ENCODE data around the gene PIK3C2G. TPM values are rescaled to one million over a fixed set of nuclear protein-coding genes. Genes with fewer than 3 reads are reported as not detected.

Gene PIK3C2G
- total RNA-seq, 1 experiment from 2014 or later, result not detected

DNA sequence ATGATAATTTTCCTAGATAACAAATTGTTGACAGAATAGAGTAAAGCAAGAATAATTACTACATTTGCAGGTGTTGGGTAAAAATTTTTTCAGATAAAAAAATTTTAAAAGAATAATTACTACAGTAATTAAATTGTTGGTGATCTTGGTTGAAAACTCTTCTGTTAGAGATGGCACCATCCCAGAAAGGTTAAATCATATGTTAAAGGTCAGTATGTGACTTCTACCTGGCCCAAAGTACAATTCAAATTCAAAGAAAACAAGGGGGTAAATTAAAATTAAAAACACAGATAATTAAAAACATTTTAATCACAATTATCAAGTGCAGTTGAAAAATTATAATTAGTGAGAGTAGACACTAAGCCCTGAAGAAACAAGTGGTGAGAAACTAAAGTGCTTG, 18.1 kb upstream of the PIK3C2G start:
- H2AFZ ChIP-seq (ENCODE audit: low read length), result no peak overlapping the region
- Mint-ChIP-seq H3K27ac (no peak overlapping the region), H3K4me3 (no peak overlapping the region), H3K27me3 (ENCODE audit: low read depth) (no peaks in the 10 kb centered on the region), H3K4me1 (peaks cover 0 to 5% of the 10 kb centered on the region in 2 experiments; a peak in 3 of 4 replicates), H3K9me3 (peaks cover 0 to 2% of the 10 kb centered on the region in 2 experiments; a peak in 3 of 5 replicates), H3K36me3 (ENCODE audit: insufficient read depth in 1 of 3, low read depth in 3 of 3) (no peaks in the 10 kb centered on the region)
- no peak overlapping the region for H3K14ac ChIP-seq (ENCODE audit: insufficient read depth, low read length)
- H3K4me2 ChIP-seq (ENCODE audit: insufficient read depth, insufficient read length, low read length), result no peak overlapping the region
- H3K79me1 ChIP-seq (ENCODE audit: insufficient read depth, low read depth, low read length, poor library complexity, severe bottlenecking), result no peaks in the 10 kb centered on the region
- no peaks in the 10 kb centered on the region for H3K79me2 ChIP-seq (ENCODE audit: insufficient read depth, low read length)
- no peaks in the 10 kb centered on the region for H3K27me3 ChIP-seq (ENCODE audit: insufficient read depth, low read length)
- no peaks in the 10 kb centered on the region for H3K9me3 ChIP-seq (ENCODE audit: control insufficient read depth, low read depth, low read length)
- no peak overlapping the region for H2BK20ac ChIP-seq (ENCODE audit: low read depth, low read length, poor library complexity, severe bottlenecking)
- H3K4me1 ChIP-seq (ENCODE audit: insufficient read depth, low read length), result no peaks in the 10 kb centered on the region
- H3K9ac ChIP-seq (ENCODE audit: extremely low read depth, insufficient read length, low read length), result no peak overlapping the region
- H4K91ac ChIP-seq (ENCODE audit: insufficient read length, low read depth, low read length), result no peak overlapping the region
- no peak overlapping the region for H3K27ac ChIP-seq (ENCODE audit: insufficient read length, low read depth, low read length)
- no peak overlapping the region for H3K23ac ChIP-seq (ENCODE audit: insufficient read length, low read depth, low read length)
- H4K8ac ChIP-seq (replicated peaks; ENCODE audit: insufficient read length, low read depth, low read length), result no peak overlapping the region
- no peak overlapping the region for H2BK12ac ChIP-seq (ENCODE audit: insufficient read length, low read depth, low read length)
- no peak overlapping the region for H3T11ph ChIP-seq (ENCODE audit: low read length)
- H4K20me1 ChIP-seq (ENCODE audit: control insufficient read depth, insufficient read depth, insufficient read length), result no peaks in the 10 kb centered on the region
- H2BK15ac ChIP-seq (ENCODE audit: low read depth, low read length), result no peak overlapping the region
- TF ChIP-seq, protein P1, sequence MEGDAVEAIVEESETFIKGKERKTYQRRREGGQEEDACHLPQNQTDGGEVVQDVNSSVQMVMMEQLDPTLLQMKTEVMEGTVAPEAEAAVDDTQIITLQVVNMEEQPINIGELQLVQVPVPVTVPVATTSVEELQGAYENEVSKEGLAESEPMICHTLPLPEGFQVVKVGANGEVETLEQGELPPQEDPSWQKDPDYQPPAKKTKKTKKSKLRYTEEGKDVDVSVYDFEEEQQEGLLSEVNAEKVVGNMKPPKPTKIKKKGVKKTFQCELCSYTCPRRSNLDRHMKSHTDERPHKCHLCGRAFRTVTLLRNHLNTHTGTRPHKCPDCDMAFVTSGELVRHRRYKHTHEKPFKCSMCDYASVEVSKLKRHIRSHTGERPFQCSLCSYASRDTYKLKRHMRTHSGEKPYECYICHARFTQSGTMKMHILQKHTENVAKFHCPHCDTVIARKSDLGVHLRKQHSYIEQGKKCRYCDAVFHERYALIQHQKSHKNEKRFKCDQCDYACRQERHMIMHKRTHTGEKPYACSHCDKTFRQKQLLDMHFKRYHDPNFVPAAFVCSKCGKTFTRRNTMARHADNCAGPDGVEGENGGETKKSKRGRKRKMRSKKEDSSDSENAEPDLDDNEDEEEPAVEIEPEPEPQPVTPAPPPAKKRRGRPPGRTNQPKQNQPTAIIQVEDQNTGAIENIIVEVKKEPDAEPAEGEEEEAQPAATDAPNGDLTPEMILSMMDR (conservative IDR thresholded peaks at IDR 0.05), result no peak
- no peaks in the 10 kb centered on the region for H3K23me2 ChIP-seq (ENCODE audit: insufficient read length, low read depth, low read length, poor library complexity, severe bottlenecking)
- H3K18ac ChIP-seq (ENCODE audit: insufficient read length, low read depth, low read length), result no peak overlapping the region
- DNase-seq, result no peak
- H4K5ac ChIP-seq (ENCODE audit: insufficient read length, low read depth, low read length), result no peak overlapping the region
- no peak overlapping the region for H2AK5ac ChIP-seq (ENCODE audit: insufficient read length, low read length)
- H3K4ac ChIP-seq (ENCODE audit: low read depth, low read length), result no peak overlapping the region
- no peak overlapping the region for H3K56ac ChIP-seq (ENCODE audit: insufficient read length, low read depth, low read length)
- H2BK120ac ChIP-seq (ENCODE audit: low read depth, low read length, poor library complexity, severe bottlenecking), result no peak overlapping the region
- H2BK5ac ChIP-seq (ENCODE audit: insufficient read length, low read length), result no peak overlapping the region
